Measurements from ENCODE around the gene ENPP7.

DNA sequence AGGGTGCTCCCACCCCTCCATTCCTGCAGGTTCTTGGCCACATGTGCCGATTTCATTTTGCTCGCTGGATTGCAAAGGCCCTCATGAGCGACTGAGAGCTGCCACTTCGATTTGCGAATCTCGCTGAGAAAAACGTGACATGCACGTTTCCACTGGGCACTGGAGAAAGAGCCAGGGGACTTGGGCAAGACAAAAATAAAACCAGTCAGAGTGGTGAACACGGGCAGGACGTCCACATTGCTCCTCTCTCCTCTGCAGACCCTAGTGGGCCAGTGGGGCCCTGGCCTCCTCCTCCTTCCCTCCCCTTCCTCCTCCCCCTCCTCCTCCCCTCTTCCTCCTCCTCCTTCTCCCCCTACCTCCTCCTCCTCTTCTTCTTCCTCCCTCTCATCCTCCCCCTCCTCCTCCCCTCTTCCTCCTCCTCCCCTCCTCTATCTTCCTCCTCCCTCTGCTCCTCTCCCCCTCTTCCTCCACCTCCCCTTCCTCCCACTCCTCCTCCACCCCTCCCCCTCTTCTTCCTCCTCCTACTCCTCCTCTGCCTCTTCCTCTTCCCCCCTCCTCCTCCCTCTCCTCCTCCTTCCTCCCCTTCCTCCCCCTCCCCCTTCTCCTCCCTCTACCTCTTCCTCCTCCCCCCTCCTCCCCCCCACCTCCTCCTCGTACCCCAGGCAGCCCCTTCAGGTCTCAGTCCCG, 28.1 kb upstream of the ENPP7 start:
- TF ChIP-seq, protein P1, sequence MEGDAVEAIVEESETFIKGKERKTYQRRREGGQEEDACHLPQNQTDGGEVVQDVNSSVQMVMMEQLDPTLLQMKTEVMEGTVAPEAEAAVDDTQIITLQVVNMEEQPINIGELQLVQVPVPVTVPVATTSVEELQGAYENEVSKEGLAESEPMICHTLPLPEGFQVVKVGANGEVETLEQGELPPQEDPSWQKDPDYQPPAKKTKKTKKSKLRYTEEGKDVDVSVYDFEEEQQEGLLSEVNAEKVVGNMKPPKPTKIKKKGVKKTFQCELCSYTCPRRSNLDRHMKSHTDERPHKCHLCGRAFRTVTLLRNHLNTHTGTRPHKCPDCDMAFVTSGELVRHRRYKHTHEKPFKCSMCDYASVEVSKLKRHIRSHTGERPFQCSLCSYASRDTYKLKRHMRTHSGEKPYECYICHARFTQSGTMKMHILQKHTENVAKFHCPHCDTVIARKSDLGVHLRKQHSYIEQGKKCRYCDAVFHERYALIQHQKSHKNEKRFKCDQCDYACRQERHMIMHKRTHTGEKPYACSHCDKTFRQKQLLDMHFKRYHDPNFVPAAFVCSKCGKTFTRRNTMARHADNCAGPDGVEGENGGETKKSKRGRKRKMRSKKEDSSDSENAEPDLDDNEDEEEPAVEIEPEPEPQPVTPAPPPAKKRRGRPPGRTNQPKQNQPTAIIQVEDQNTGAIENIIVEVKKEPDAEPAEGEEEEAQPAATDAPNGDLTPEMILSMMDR (IDR thresholded peaks at IDR 0.05 in 8 of 11, conservative IDR thresholded peaks at IDR 0.05 in 3 of 11): no peak
- no peak for TF ChIP-seq POLR2A (IDR thresholded peaks at IDR 0.05)
- no peak for TF ChIP-seq POLR2AphosphoS5 (IDR thresholded peaks at IDR 0.05)

Measured in spleen (tissue), 7 donors.